ENCODE measurements around the gene NTSR1. TPM values are rescaled to one million over a fixed set of nuclear protein-coding genes. Genes with fewer than 3 reads are reported as not detected.
A peak's percentile ranks its signal among the peaks of the same experiment; 100 is the strongest.

The NTSR1 gene
- total RNA-seq, 1 experiment from 2014 or later: 0.98 TPM

- Histone ChIP-seq H3K27me3 (ENCODE audit: insufficient read depth, low read depth) (no peaks in the 10 kb centered on the region), H3K36me3 (ENCODE audit: low read depth) (peaks cover 33% of the 10 kb centered on the region), H3F3A (ENCODE audit: insufficient read depth, low read depth) (peaks cover 43% of the 10 kb centered on the region; the same call in 1 of the 2 replicates), H3K27ac (no peak overlapping the region), H3K4me1 (replicated peaks; ENCODE audit: insufficient read depth) (no peaks in the 10 kb centered on the region), H4K20me1 (ENCODE audit: insufficient read depth) (peaks cover 59% of the 10 kb centered on the region), H3K4me3 (no peak overlapping the region), H2AFZ (no peak overlapping the region), H3K9me3 (ENCODE audit: insufficient read depth, low read depth) (no peaks in the 10 kb centered on the region), H3K9me2 (ENCODE audit: insufficient read depth) (no peaks in the 10 kb centered on the region), H3K4me2 (no peak overlapping the region), H3K79me2 (ENCODE audit: low read depth) (peaks cover 26% of the 10 kb centered on the region)
- BruUV-seq (replicated peaks): no TSS peak
- intact Hi-C loops (cut with micrococcal nuclease; ENCODE audit: unreplicated experiment): no loop called here
- ChIA-PET CTCF (no interaction called here), POLR2A (ENCODE audit: unreplicated experiment) (no interaction called here)
- DNase-seq: no peak
- no peak for TF ChIP-seq CTCF (conservative IDR thresholded peaks at IDR 0.05)
- TF ChIP-seq EZH2 (IDR thresholded peaks at IDR 0.05; ENCODE audit: low read depth): no peak
These were observed 47.9 kb upstream of the NTSR1 start for GRCh38 chr20:62660768-62661167.

DNA sequence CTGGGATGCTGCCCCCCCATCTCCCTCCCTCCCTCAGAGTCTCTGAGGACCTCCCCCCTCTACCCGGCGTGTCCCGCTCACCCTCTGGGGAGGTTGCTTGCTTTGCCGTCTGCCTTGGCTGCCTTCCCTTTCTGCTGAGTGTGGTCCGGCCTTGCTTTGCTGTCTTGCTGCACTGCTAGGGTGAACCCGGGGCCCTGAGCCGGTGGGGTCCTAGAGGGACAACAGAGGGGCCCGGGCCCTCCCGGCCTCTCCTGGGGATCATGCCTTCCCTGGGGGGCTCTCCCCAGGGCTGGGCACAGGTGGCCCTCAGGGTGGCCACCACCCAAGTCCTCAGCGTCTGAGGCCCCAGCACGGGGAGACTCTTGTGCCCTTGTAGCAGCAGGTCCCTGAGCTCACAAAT, 47.0 kb upstream of the NTSR1 start:
- DNase-seq: no peak
- H3K4me2 ChIP-seq: no peak overlapping the region
- peaks cover 18% of the 10 kb centered on the region for H3K79me2 ChIP-seq (ENCODE audit: low read depth)
- H3K4me1 ChIP-seq (replicated peaks; ENCODE audit: insufficient read depth): no peaks in the 10 kb centered on the region
- no peaks in the 10 kb centered on the region for H3K27me3 ChIP-seq (ENCODE audit: insufficient read depth, low read depth)
- H3K27ac ChIP-seq: no peak overlapping the region
- no TSS peak for BruUV-seq (replicated peaks)
- H2AFZ ChIP-seq: no peak overlapping the region
- CTCF ChIA-PET: interaction anchor here (0.6 kb wide), 1 partner anchor 133 kb away, joined by 3 read pairs; no protein-coding TSS in a partner anchor
- H3K4me3 ChIP-seq: no peak overlapping the region
- POLR2A ChIA-PET (ENCODE audit: unreplicated experiment): no interaction called here
- TF ChIP-seq CTCF (conservative IDR thresholded peaks at IDR 0.05) (no peak), EZH2 (IDR thresholded peaks at IDR 0.05; ENCODE audit: low read depth) (no peak)
- H3F3A ChIP-seq (ENCODE audit: insufficient read depth, low read depth): peaks cover 41% of the 10 kb centered on the region; the same call in 1 of the 2 replicates
- H3K36me3 ChIP-seq (ENCODE audit: low read depth): peaks cover 25% of the 10 kb centered on the region
- H3K9me2 ChIP-seq (ENCODE audit: insufficient read depth): no peaks in the 10 kb centered on the region
- intact Hi-C loops (cut with micrococcal nuclease; ENCODE audit: unreplicated experiment): no loop called here
- H3K9me3 ChIP-seq (ENCODE audit: insufficient read depth, low read depth): no peaks in the 10 kb centered on the region
- H4K20me1 ChIP-seq (ENCODE audit: insufficient read depth): peaks cover 50% of the 10 kb centered on the region

DNA sequence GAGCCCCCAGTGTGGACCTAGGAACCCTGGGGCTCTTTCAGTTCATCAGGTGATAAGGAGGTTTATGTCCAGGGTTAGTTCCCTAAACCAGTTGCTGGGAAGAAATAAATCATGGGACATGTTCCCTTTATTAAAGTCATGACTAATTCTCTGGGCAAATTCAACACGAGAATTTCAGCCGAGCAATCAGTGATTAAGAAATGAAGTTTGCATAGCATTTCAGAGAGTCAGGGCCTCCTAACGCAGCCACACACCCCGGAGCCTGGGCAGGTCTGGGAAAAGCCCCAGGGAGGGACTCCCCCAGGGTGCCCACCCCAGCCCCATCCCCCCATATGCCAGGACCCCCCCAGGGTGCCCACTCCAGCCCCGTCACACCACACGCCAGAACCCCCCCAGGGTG, 46.2 kb upstream of the NTSR1 start:
- Histone ChIP-seq H3K36me3 (ENCODE audit: low read depth) (peaks cover 22% of the 10 kb centered on the region), H4K20me1 (ENCODE audit: insufficient read depth) (peaks cover 42% of the 10 kb centered on the region), H3K27ac (no peak overlapping the region), H2AFZ (no peak overlapping the region), H3K27me3 (ENCODE audit: insufficient read depth, low read depth) (no peaks in the 10 kb centered on the region), H3K4me2 (no peak overlapping the region), H3K9me3 (ENCODE audit: insufficient read depth, low read depth) (no peaks in the 10 kb centered on the region), H3K4me1 (replicated peaks; ENCODE audit: insufficient read depth) (no peaks in the 10 kb centered on the region), H3K79me2 (ENCODE audit: low read depth) (peaks cover 10% of the 10 kb centered on the region), H3K9me2 (ENCODE audit: insufficient read depth) (no peaks in the 10 kb centered on the region), H3K4me3 (no peak overlapping the region), H3F3A (ENCODE audit: insufficient read depth, low read depth) (peaks cover 34% of the 10 kb centered on the region; the same call in 1 of the 2 replicates)
- intact Hi-C loops (cut with micrococcal nuclease; ENCODE audit: unreplicated experiment): no loop called here
- peak in 1 of 2 experiments; percentile 51 for DNase-seq
- POLR2A ChIA-PET (ENCODE audit: unreplicated experiment): no interaction called here
- TF ChIP-seq EZH2 (IDR thresholded peaks at IDR 0.05; ENCODE audit: low read depth) (no peak), CTCF (conservative IDR thresholded peaks at IDR 0.05) (no peak)
- BruUV-seq (replicated peaks): no TSS peak
- CTCF ChIA-PET: no interaction called here

All from PC-9 (cell line).